Trophoblast cell (in vitro differentiated cells and primary cell): ENCODE results near the gene TAGAP.

Experiments
- DNase-seq, 2 donors: peaks; one replicate each; pipeline ENCODE4 v3.0.0-alpha.2; 2016
- H2AFZ ChIP-seq: 2 replicates; pipeline ENCODE4 v1.6.1; 2013; ENCODE audit warnings: low read length, moderate library complexity, mild to moderate bottlenecking; ENCODE audit not compliant: insufficient read depth, poor library complexity
- H2AK5ac ChIP-seq: 2 replicates; pipeline ENCODE4 v1.6.1; 2013; ENCODE audit warnings: mild to moderate bottlenecking, low read length
- H2BK120ac ChIP-seq: 2 replicates; pipeline ENCODE4 v1.6.1; 2013; ENCODE audit warnings: low read length, mild to moderate bottlenecking, moderate library complexity; ENCODE audit not compliant: insufficient read depth, poor library complexity
- H2BK12ac ChIP-seq: 2 replicates; pipeline ENCODE4 v1.6.1; 2013; ENCODE audit warnings: mild to moderate bottlenecking, low read length, moderate library complexity
- H2BK5ac ChIP-seq: 2 replicates; pipeline ENCODE4 v1.6.1; 2013; ENCODE audit warnings: low read length, low read depth, moderate library complexity, mild to moderate bottlenecking; ENCODE audit not compliant: poor library complexity
- H3K14ac ChIP-seq: 2 replicates; pipeline ENCODE4 v1.6.1; 2013; ENCODE audit warnings: mild to moderate bottlenecking, low read length
- H3K18ac ChIP-seq: 2 replicates; pipeline ENCODE4 v1.6.1; 2013; ENCODE audit warnings: mild to moderate bottlenecking, low read length
- H3K23ac ChIP-seq: 2 replicates; pipeline ENCODE4 v1.6.1; 2013; ENCODE audit warnings: low read length
- H3K27ac ChIP-seq: 2 replicates; pipeline ENCODE4 v1.5.1; 2013; ENCODE audit warnings: low read depth, mild to moderate bottlenecking, inconsistent platforms, low read length, moderate library complexity
- H3K27me3 ChIP-seq: 2 replicates; pipeline ENCODE4 v1.6.1; 2013; ENCODE audit warnings: inconsistent platforms, mild to moderate bottlenecking, low read length, moderate library complexity; ENCODE audit not compliant: insufficient read depth
- H3K36me3 ChIP-seq, 2 experiments: 1 replicate in 1 of 2; 2 replicates in 1 of 2; pipeline ENCODE4 v1.6.1; 2013; ENCODE audit warnings: low read length in 2 of 2, mild to moderate bottlenecking in 2 of 2, moderate library complexity in 1 of 2; ENCODE audit not compliant: insufficient read depth in 2 of 2, control insufficient read depth in 1 of 2
- H3K4ac ChIP-seq: 2 replicates; pipeline ENCODE4 v1.6.1; 2013; ENCODE audit warnings: low read depth, mild to moderate bottlenecking, low read length, moderate library complexity
- H3K4me1 ChIP-seq, 2 experiments: 1 replicate in 1 of 2; 2 replicates in 1 of 2; pipeline ENCODE4 v1.6.1; 2013; ENCODE audit warnings: low read length in 2 of 2, mild to moderate bottlenecking in 2 of 2, moderate library complexity in 1 of 2; ENCODE audit not compliant: insufficient read depth in 2 of 2, control insufficient read depth in 1 of 2
- H3K4me2 ChIP-seq: 2 replicates; pipeline ENCODE4 v1.6.1; 2013; ENCODE audit warnings: inconsistent platforms, mild to moderate bottlenecking, low read length, moderate library complexity
- H3K4me3 ChIP-seq: 2 replicates; pipeline ENCODE4 v1.5.1; 2013; ENCODE audit warnings: mild to moderate bottlenecking, low read depth, low read length, inconsistent platforms
- H3K79me1 ChIP-seq: one replicate; pipeline ENCODE4 v1.6.1; 2013; ENCODE audit warnings: low read length
- H3K79me2 ChIP-seq: 2 replicates; pipeline ENCODE4 v1.6.1; 2013; ENCODE audit warnings: low read length, mild to moderate bottlenecking; ENCODE audit not compliant: control insufficient read depth, insufficient read depth, poor library complexity
- H3K9ac ChIP-seq: 2 replicates; pipeline ENCODE4 v1.6.1; 2013; ENCODE audit warnings: mild to moderate bottlenecking, low read length
- H3K9me3 ChIP-seq: 2 replicates; pipeline ENCODE4 v1.6.1; 2013; ENCODE audit warnings: low read depth, mild to moderate bottlenecking, control low read depth, inconsistent platforms, low read length; ENCODE audit not compliant: insufficient read depth
- H4K12ac ChIP-seq: 2 replicates; pipeline ENCODE4 v1.6.1; 2013; ENCODE audit warnings: low read depth, mild to moderate bottlenecking, low read length, moderate library complexity
- H4K8ac ChIP-seq: 2 replicates; pipeline ENCODE4 v1.6.1; 2013; ENCODE audit warnings: low read depth, mild to moderate bottlenecking, low read length, moderate library complexity
- H4K91ac ChIP-seq: one replicate; pipeline ENCODE4 v1.6.1; 2013; ENCODE audit warnings: low read depth, mild to moderate bottlenecking, low read length, moderate library complexity
- WGBS: extraction: QIAGEN DNeasy Blood & Tissue Kit; methylation state at CpG from one replicate; pipeline ENCODE4 v1.1.7; 2013; ENCODE audit warnings: missing lambda C conversion rate; ENCODE audit not compliant: insufficient read length, insufficient coverage; ENCODE audit errors: extremely low coverage; 5-methylcytosine and 5-hydroxymethylcytosine counted together

TAGAP gene

DNA sequence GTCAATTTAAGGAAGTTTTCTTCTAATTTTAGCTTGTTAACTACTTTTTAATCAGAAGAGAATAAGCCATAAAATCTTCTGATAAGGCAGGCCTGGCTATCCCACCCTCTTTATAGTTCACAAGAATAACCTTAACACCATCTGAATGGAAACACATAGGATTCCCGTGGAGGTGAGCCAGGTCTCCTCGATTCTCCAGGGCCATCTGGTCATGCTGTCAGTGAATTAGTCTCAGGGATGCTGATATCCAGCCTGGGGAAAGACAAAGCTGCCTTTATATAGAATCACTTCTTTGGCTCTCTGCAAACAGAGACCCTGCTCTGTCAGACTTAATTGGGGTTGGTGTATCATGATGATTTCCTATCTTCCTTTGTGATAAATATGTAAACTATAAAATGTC lies 30.1 kb upstream of the TAGAP start:
- H3K23ac ChIP-seq: no peak overlapping the region
- no peak overlapping the region for H3K18ac ChIP-seq
- no peak overlapping the region for H3K9ac ChIP-seq
- H2AK5ac ChIP-seq: no peak overlapping the region
- H3K79me1 ChIP-seq: no peaks in the 10 kb centered on the region
- H3K14ac ChIP-seq: no peak overlapping the region
- H2BK120ac ChIP-seq: no peak overlapping the region
- H4K91ac ChIP-seq: no peak overlapping the region
- H4K8ac ChIP-seq: no peak overlapping the region
- no peak overlapping the region for H3K4ac ChIP-seq
- no peaks in the 10 kb centered on the region for H3K9me3 ChIP-seq
- DNase-seq: no peak
- no peak overlapping the region for H2AFZ ChIP-seq
- no CpG with 5 or more reads among the region's 2 CpGs for WGBS
- H2BK12ac ChIP-seq: no peak overlapping the region
- no peaks in the 10 kb centered on the region for H3K27me3 ChIP-seq
- no peaks in the 10 kb centered on the region for H3K36me3 ChIP-seq
- H3K4me1 ChIP-seq: no peaks in the 10 kb centered on the region
- no peaks in the 10 kb centered on the region for H3K79me2 ChIP-seq
- no peak overlapping the region for H3K4me2 ChIP-seq
- H3K27ac ChIP-seq: no peak overlapping the region
- H3K4me3 ChIP-seq: no peak overlapping the region
- H4K12ac ChIP-seq: no peak overlapping the region
- H2BK5ac ChIP-seq: no peak overlapping the region

DNA sequence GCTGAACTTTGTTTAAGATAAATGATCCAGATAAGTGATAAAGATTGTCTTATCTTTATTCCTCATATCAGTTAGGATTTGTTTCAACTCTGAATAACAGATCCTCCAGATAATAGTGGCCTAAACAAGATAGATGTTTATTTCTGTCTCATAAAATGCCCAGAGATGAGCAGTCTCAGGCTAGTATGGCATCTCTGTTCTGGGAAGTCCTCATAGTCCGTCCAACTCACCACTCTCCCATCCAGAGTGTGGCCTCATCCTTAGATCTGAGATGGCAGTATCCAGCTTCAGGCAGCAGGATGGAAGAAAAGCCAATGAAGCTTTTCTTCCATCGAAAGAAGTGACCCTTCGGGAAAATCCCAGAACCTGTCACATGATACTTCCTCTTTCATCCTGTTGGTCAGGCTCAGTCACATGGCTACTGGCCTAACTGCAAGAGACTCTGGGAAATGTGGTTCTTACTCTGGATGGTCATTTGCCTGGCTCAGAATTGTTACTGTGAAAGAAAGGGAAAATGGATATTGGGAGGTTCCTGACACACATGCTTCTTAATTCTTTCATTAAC lies 29.4 kb upstream of the TAGAP start:
- Histone ChIP-seq H3K79me2 (no peaks in the 10 kb centered on the region), H3K23ac (no peak overlapping the region), H3K4me1 (no peaks in the 10 kb centered on the region), H4K91ac (no peak overlapping the region), H3K27me3 (peaks cover 2% of the 10 kb centered on the region), H3K4me2 (peak overlapping the region; percentile 37), H3K79me1 (no peaks in the 10 kb centered on the region), H4K12ac (no peak overlapping the region), H3K9me3 (no peaks in the 10 kb centered on the region), H2BK120ac (no peak overlapping the region), H3K18ac (no peak overlapping the region), H2BK12ac (no peak overlapping the region), H3K4me3 (no peak overlapping the region), H3K4ac (no peak overlapping the region), H3K27ac (no peak overlapping the region), H3K14ac (no peak overlapping the region), H2AK5ac (no peak overlapping the region), H2BK5ac (no peak overlapping the region), H2AFZ (no peak overlapping the region), H4K8ac (peak overlapping the region; percentile 54), H3K36me3 (no peaks in the 10 kb centered on the region), H3K9ac (no peak overlapping the region)
- peak in 1 of 2 donors; percentile 46 for DNase-seq
- no CpG with 5 or more reads among the region's 3 CpGs for WGBS

GRCh38 chr6:159071843-159072769 lies 27.3 kb upstream of the TAGAP start:
- no peak overlapping the region for H3K18ac ChIP-seq
- H4K8ac ChIP-seq: no peak overlapping the region
- no peak overlapping the region for H2BK5ac ChIP-seq
- H3K79me1 ChIP-seq: no peaks in the 10 kb centered on the region
- H3K4me2 ChIP-seq: no peak overlapping the region
- no peak overlapping the region for H3K9ac ChIP-seq
- H3K27ac ChIP-seq: no peak overlapping the region
- H2AK5ac ChIP-seq: no peak overlapping the region
- peaks cover 2% of the 10 kb centered on the region for H3K9me3 ChIP-seq
- H2AFZ ChIP-seq: no peak overlapping the region
- no peak overlapping the region for H3K4me3 ChIP-seq
- no CpG with 5 or more reads among the region's 7 CpGs for WGBS
- no peak overlapping the region for H2BK120ac ChIP-seq
- H3K27me3 ChIP-seq: peaks cover 5% of the 10 kb centered on the region
- no peak overlapping the region for H4K91ac ChIP-seq
- H3K23ac ChIP-seq: no peak overlapping the region
- no peak overlapping the region for H4K12ac ChIP-seq
- H3K4me1 ChIP-seq: no peaks in the 10 kb centered on the region
- no peak for DNase-seq
- H3K79me2 ChIP-seq: no peaks in the 10 kb centered on the region
- H2BK12ac ChIP-seq: no peak overlapping the region
- no peak overlapping the region for H3K4ac ChIP-seq
- no peak overlapping the region for H3K14ac ChIP-seq
- H3K36me3 ChIP-seq: no peaks in the 10 kb centered on the region

- no peak overlapping the region for H3K27ac ChIP-seq
- DNase-seq: no peak
- WGBS: no CpG with 5 or more reads among the region's 17 CpGs
Measured at GRCh38 chr6:159068904-159069578, 24.2 kb upstream of the TAGAP start.

More at GRCh38 chr6:159068904-159069578, 24.2 kb upstream of the TAGAP start:
- H3K27me3 ChIP-seq: peaks cover 5% of the 10 kb centered on the region
- H4K12ac ChIP-seq: no peak overlapping the region
- no peak overlapping the region for H3K4me3 ChIP-seq
- H2BK120ac ChIP-seq: no peak overlapping the region
- no peak overlapping the region for H3K14ac ChIP-seq
- no peak overlapping the region for H2AFZ ChIP-seq
- H4K91ac ChIP-seq: no peak overlapping the region
- peaks cover 2% of the 10 kb centered on the region for H3K9me3 ChIP-seq
- no peak overlapping the region for H2BK12ac ChIP-seq
- H2AK5ac ChIP-seq: no peak overlapping the region
- no peak overlapping the region for H4K8ac ChIP-seq
- H3K36me3 ChIP-seq: no peaks in the 10 kb centered on the region
- no peak overlapping the region for H3K23ac ChIP-seq
- H2BK5ac ChIP-seq: no peak overlapping the region
- H3K9ac ChIP-seq: no peak overlapping the region
- no peaks in the 10 kb centered on the region for H3K79me1 ChIP-seq
- H3K18ac ChIP-seq: no peak overlapping the region
- no peaks in the 10 kb centered on the region for H3K79me2 ChIP-seq
- no peak overlapping the region for H3K4me2 ChIP-seq
- no peak overlapping the region for H3K4ac ChIP-seq
- no peaks in the 10 kb centered on the region for H3K4me1 ChIP-seq
